ENCODE results near the gene VAPB. TPM values are rescaled to one million over a fixed set of nuclear protein-coding genes. Genes with fewer than 3 reads are reported as not detected.

Gene VAPB
- total and polyA plus RNA-seq, 10 of the 15 experiments (the other 5 are each of a cell fraction or from before 2014, with no cell fraction given), result 3.2 to 28.6 (median 20.5) TPM

DNA sequence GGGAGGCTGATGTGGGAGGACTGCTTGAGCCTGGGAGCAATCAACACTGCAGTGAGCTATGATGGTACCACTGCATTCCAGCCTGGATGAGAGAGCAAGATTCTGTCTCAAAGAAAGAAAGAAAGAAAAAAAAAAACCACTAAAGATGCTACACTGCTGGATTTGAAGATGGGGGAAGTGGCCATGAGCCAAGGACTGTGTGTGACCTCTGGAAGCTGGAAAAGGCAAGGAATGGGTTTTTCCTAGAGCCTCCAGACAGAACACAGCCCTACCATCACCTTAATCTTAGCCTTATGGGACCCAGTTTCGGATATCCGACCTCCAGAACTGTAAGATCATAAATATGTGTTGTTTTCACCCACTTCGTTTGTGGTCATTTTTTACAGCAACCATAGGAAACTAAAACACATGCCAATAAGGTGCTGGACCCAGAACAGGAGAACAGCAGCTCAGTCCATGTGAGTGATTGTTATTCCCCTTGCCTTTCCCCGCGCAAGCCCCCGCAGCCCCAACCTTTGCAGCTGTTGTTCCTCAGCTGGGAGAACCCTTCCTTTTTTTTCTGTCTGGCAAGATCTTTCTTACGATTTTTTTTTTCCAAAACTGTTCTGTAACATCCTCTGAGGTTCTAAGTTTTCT is 11.1 kb upstream of the VAPB start:
- Histone ChIP-seq H3K4me1 (ENCODE audit: control insufficient read depth, insufficient read depth, low read length) (no peaks in the 10 kb centered on the region; the same call in 1 of the 2 replicates), H4K20me1 (ENCODE audit: control insufficient read depth, insufficient read depth) (no peaks in the 10 kb centered on the region), H3K27ac (ENCODE audit: control insufficient read depth, insufficient read depth) (no peak overlapping the region), H2AFZ (ENCODE audit: control insufficient read depth, low read depth, low read length) (no peak overlapping the region), H3K79me2 (ENCODE audit: control insufficient read depth, insufficient read depth, low read length) (no peaks in the 10 kb centered on the region), H3K36me3 (ENCODE audit: control insufficient read depth in 2 of 2, insufficient read depth in 2 of 2, low read length in 1 of 2) (no peaks in the 10 kb centered on the region), H3K4me2 (ENCODE audit: control insufficient read depth, insufficient read depth) (no peak overlapping the region), H3K27me3 (replicated peaks in 1 of 2; ENCODE audit: control insufficient read depth in 2 of 2, insufficient read depth in 2 of 2, low read length in 1 of 2) (no peaks in the 10 kb centered on the region), H3K4me3 (no peak overlapping the region), H3K9me3 (replicated peaks; ENCODE audit: control insufficient read depth, insufficient read depth, low read length) (peaks cover 10% of the 10 kb centered on the region), H3K9ac (ENCODE audit: control insufficient read depth, insufficient read depth, low read length) (no peak overlapping the region)
- in situ Hi-C loops (cut with MboI), result no loop called here
- ATAC-seq (no peak), DNase-seq (ENCODE audit: low read depth, low spot score) (no peak), FAIRE-seq (no peak)
- no TSS peak for BruUV-seq (replicated peaks)
- 49% methylated on average over 7 of the region's 7 CpGs for WGBS (ENCODE audit: insufficient coverage, insufficient replicate concordance, low lambda C conversion rate, missing lambda C conversion rate)
- SMC1A ChIA-PET (ENCODE audit: uncharacterized antibody, unreplicated experiment), result no interaction called here
- intact Hi-C loops (cut with micrococcal nuclease; ENCODE audit: unreplicated experiment), result no loop called here
- CTCF ChIA-PET, result interaction anchor here (0.7 kb wide), 1 partner anchor 273 kb away, joined by 3 read pairs; the partner anchor contains the start of gene STX16
- POLR2A ChIA-PET, result interaction anchor here (0.6 kb wide), 1 partner anchor 64 kb away, joined by 3 read pairs; no protein-coding TSS in a partner anchor
- TF ChIP-seq ZBED1 (IDR thresholded peaks at IDR 0.05; ENCODE audit: borderline replicate concordance), result no peak
- no peak for TF ChIP-seq RB1 (IDR thresholded peaks at IDR 0.05; ENCODE audit: borderline replicate concordance)
- no peak for TF ChIP-seq PAX5 (IDR thresholded peaks at IDR 0.05; ENCODE audit: borderline replicate concordance, low read depth, low read length)
- no peak for TF ChIP-seq ZNF274 (IDR thresholded peaks at IDR 0.05; ENCODE audit: insufficient read depth, insufficient read length)
- TF ChIP-seq, protein P1, sequence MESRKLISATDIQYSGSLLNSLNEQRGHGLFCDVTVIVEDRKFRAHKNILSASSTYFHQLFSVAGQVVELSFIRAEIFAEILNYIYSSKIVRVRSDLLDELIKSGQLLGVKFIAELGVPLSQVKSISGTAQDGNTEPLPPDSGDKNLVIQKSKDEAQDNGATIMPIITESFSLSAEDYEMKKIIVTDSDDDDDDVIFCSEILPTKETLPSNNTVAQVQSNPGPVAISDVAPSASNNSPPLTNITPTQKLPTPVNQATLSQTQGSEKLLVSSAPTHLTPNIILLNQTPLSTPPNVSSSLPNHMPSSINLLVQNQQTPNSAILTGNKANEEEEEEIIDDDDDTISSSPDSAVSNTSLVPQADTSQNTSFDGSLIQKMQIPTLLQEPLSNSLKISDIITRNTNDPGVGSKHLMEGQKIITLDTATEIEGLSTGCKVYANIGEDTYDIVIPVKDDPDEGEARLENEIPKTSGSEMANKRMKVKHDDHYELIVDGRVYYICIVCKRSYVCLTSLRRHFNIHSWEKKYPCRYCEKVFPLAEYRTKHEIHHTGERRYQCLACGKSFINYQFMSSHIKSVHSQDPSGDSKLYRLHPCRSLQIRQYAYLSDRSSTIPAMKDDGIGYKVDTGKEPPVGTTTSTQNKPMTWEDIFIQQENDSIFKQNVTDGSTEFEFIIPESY (IDR thresholded peaks at IDR 0.05), result no peak
- TF ChIP-seq RFX5 (IDR thresholded peaks at IDR 0.05; ENCODE audit: low read depth, low read length), result no peak
- no peak for TF ChIP-seq KAT2A (conservative IDR thresholded peaks at IDR 0.05; ENCODE audit: control insufficient read depth, low read depth, low read length)
- TF ChIP-seq HDGF (IDR thresholded peaks at IDR 0.05), result no peak
- TF ChIP-seq ZNF217 (IDR thresholded peaks at IDR 0.05), result no peak
- TF ChIP-seq RAD51 (IDR thresholded peaks at IDR 0.05), result no peak
- no peak for TF ChIP-seq NBN (IDR thresholded peaks at IDR 0.05)
- TF ChIP-seq, protein P2, sequence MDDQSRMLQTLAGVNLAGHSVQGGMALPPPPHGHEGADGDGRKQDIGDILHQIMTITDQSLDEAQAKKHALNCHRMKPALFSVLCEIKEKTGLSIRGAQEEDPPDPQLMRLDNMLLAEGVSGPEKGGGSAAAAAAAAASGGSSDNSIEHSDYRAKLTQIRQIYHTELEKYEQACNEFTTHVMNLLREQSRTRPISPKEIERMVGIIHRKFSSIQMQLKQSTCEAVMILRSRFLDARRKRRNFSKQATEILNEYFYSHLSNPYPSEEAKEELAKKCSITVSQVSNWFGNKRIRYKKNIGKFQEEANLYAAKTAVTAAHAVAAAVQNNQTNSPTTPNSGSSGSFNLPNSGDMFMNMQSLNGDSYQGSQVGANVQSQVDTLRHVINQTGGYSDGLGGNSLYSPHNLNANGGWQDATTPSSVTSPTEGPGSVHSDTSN (IDR thresholded peaks at IDR 0.05; ENCODE audit: insufficient replicate concordance, low read depth, low read length), result no peak
- no peak for TF ChIP-seq SREBF2 (IDR thresholded peaks at IDR 0.05; ENCODE audit: low read length)
- TF ChIP-seq, protein P3, sequence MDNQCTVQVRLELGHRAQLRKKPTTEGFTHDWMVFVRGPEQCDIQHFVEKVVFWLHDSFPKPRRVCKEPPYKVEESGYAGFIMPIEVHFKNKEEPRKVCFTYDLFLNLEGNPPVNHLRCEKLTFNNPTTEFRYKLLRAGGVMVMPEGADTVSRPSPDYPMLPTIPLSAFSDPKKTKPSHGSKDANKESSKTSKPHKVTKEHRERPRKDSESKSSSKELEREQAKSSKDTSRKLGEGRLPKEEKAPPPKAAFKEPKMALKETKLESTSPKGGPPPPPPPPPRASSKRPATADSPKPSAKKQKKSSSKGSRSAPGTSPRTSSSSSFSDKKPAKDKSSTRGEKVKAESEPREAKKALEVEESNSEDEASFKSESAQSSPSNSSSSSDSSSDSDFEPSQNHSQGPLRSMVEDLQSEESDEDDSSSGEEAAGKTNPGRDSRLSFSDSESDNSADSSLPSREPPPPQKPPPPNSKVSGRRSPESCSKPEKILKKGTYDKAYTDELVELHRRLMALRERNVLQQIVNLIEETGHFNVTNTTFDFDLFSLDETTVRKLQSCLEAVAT (IDR thresholded peaks at IDR 0.05), result no peak
- no peak for TF ChIP-seq NFYB (IDR thresholded peaks at IDR 0.05; ENCODE audit: insufficient read depth, low read depth, low read length)
- no peak for TF ChIP-seq MYC (IDR thresholded peaks at IDR 0.05; ENCODE audit: insufficient read depth, insufficient read length, insufficient replicate concordance, low read length, severe bottlenecking)
- TF ChIP-seq GABPA (IDR thresholded peaks at IDR 0.05; ENCODE audit: low read depth), result no peak
- TF ChIP-seq RELA (IDR thresholded peaks at IDR 0.05; ENCODE audit: borderline replicate concordance, partially characterized antibody), result no peak
- TF ChIP-seq ZNF24 (IDR thresholded peaks at IDR 0.05), result no peak
- RAD21 ChIA-PET (ENCODE audit: unreplicated experiment), result no interaction called here
